ENCODE results near the gene TMEM131L.
"Not testable (repeated sequence)": the region's sequence is repeated elsewhere in the genome, so short reads cannot be mapped to it uniquely, and the experiment has no call there.

The TMEM131L gene

DNA sequence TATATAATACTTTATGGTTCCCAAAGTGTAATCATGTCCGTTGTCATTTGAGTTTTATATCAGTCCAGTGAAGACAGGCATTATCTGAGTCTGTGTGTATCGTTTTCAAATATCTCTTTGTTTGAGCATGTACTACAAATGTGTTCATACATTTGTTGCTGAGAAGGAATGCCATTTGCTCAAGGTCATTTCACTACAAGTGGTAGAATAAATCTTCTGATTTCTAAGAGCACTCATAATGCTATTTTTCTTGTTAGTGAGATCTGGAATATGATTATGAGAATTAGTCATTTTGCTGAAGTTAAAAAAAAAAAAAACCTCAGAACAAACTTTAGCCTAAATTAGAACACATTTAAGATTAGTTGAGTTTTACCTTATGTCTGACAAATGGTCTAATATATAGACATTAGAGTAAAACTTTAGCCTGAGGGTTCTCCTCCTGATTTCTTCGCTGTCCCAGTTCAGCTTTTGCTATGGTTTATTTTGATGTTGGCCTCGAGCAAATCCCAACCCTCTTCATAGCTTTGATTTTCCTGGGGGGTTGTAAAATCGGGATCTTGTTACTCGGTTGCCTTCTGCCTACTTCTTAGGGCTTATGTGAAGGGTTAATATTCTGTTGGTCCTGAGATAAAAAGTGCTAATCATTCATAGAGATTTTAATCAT is 87.1 kb downstream of the TMEM131L start:
- no peak for DNase-seq

DNA sequence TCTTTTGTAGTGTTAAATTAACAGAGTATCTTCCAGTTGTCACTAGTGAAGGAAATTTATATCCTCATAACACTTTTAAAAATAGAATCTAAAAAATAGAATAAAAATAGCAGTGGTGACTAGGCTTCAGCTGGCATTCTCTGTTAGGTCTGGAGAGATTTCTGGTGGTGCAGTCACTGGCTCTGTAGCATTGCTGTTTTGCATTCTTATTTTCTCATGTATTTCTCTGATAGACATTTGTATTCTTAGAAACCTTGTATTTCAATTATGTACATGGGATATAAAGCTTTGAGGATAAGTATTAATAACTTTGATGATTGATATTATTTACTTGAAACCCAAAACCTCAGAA is 87.6 kb downstream of the TMEM131L start:
- no peak for DNase-seq

DNA sequence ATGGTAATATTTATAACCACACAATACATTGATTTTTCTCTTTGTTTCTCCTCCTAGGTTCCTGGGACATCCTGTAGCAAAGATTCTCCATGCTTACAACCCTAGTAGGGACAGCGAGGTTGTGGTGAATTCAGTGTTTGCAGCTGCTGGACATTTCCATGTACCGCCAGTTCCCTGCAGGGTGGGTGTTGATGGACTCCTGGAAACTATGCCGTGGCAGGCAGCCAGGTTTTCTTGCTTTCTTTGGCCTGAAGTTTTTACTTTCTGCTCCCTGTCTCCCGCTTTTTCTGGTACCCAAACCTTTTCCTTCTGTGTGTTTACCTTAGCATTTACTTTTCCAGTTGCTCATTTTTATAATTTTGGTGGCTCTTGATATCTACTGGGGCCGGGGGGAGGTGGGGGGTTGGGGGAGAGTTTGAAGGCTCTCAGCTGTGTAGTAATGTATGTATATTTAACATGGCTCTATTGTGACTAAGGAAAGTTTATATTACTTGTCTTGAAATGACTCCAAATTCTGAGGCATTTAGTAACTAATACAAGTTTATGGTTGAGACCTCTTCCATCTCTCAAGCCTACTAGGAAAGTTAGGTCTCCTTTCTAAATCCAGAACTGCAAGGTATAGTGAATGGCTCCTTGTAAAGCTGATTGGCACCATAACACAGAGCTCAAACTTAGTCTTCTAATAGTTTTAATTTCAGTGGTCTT is 89.7 kb downstream of the TMEM131L start:
- no peak for DNase-seq

DNA sequence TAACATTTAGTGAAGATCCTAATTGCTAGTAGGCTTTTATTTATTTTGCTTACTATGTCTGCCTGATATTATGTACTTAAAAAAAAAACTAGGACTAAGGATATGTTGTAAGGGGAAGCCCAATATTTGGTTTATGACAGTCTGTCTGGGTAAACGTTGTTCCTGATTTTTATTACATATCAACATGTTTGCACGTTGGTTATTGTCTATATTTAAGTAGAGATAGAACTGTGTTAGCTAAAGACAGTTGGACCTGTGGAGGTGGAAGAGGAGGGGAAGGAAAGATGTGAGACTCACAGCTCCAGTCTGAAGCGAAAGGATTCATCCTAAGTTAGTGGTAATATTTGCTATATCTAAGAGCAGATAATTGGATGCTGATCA is 90.3 kb downstream of the TMEM131L start:
- no peak for DNase-seq

DNA sequence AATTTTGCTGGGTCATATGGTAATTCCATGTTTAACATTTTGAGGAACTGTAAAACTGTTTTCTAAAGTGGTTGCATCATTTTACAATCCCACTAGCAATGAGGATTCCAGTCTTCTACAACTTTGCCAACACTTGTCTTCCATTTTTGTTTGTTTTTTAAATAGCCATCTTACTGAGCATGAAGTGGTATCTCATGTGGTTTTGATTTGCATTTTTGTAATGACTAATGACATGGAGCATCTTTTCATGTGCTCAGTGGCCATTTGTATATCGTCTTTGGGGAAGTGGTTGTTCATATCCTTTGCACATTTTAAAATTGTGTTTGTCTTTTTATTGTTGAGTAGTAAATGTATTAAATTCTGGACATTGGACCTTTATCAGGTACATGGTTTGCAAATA is 94.7 kb downstream of the TMEM131L start:
- DNase-seq, result no peak

DNA sequence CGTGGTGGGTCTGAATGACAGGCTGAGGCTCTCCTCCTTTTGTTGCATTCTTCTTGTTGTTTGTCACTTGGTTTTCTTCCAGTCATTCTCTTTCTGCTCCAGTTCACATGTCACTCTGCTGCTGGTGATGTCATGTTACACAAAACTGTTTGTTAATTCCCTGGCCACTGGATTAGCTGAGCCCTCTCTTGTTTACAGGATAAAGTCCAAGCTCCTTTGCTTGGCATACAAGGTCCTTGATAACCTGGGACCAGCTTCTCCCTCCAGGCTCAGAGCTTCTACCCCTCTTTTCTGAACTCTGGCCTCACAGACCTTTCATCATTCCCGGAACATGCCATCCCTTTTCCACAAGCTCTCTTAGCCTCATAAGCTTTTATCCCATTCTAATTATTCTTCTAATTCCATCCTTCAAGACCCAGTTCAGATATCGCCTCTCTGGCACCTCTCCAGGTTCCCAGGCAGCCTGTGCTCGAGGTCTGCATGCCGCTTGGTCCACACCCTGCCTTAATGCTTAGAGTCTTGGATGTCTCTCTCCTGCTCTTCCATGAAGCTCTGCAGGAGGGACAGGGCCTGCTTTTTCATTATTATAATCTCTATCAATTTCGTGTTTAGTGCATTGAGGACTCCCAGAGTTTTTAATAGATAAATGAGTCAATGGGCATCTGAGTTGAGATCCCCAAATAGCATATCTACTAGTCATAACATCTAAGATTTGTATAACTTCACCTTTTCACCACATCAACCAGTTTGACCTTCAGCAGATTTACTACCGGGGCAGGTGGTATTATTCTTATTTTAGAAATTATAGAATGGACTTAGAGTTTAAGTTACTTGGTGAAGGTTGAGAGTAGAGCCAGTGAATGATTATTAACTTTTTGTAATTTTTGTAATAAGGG is 98.7 kb downstream of the TMEM131L start:
- no peak for DNase-seq

DNA sequence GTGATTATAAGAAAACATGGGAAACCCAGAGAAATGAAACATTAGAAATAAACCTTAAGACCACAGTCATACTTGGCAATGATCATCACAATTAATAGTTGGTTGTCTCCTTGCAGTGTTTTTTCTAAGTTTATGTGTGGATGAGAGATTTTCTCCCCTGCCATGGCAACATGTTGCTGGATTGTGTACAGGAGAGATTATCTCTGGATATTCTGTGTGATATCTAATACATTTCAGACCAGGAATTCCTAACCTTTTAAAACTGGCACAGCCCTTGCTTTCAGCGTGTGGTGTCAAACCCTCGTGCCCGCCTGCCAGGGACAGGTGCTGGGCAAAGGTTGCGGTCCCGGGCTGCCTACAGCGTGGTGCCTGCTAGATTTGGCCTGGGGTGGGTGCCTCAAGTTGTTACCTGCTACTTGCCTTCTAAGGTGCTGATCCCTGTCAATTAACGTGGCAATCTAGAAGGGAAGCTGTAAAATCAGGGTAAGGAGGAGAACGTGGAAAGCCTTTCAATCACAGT is 100.5 kb downstream of the TMEM131L start:
- DNase-seq, result no peak

DNA sequence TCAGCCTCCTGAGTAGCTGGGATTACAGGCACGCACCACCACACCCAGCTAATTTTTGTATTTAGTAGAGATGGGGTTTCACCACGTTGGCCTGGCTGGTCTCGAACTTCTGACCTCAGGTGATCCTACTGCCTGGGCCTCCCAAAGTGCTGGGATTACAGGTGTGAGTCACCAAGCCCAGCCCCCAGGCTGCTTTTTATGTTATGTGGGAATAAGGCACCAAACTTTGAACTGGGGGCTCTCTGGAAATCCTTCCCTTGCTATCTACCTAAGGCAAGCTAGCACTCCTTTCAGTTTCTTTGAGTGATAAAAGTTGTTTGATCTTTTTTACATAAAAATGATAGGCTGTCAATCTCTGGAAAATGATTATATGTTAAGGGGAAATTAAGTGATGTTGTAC is 101.5 kb downstream of the TMEM131L start:
- DNase-seq, result not testable (repeated sequence)

DNA sequence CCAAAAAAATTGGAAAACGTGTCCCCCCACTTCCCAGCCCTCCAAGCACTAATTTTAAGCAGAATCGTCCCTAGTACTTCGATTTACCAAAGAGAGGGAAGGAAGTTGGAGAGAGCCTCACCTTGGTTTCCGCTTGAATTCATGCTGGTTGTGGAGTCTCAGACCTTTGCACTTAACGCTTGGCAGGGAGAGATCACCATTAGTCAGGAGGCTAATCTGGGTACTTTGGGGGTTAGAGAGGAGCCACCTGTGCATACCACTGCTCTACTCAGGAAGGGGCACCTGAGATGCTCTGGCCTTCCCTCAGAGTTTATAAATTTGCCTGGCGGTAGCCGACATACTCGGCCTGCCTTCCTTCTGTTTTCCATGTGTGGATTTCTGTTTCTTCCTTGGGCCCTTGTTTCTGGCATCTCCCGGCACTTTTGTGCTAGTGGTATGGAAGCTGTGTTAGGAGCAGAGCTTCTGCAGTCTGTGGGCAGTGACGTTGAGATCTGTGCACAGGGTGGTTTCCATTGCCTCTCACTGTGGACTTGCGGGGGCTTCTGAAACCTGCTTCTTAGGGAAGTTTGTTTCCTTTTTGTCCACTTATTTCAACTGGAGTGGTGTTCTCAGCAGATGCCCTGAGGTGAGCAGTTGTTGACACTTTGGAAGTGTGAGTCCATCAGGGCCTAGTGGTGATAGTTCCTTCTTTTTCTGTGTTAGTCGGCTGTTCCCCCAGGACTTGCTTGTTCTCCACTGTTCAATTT is 104.2 kb downstream of the TMEM131L start:
- no peak for DNase-seq

DNA sequence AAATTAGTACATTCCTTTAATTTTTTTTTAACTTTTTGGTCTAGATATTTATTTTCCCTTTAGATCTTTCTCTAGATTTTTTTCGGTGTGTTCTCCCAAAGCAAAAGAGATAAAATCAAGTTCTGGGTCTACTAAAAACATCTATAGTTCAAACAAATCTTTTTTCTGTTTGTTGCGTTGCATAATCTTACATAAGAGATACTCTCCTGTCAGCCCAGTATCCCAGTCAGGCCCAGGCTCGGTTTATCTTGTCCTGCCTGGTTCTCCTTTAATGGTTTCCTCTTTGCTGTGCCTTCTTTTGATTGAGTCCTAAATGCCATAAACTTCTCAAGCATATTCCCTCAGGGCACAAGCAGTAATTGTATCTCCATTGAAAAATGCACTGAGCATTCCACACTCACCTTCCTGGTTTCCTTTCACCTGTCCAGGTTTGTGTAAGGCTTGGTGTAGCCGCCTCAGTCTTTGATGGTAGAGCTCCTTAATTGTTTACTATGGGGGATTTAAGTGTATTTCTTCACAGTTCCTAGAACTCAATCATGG is 104.9 kb downstream of the TMEM131L start:
- DNase-seq, result no peak

DNA sequence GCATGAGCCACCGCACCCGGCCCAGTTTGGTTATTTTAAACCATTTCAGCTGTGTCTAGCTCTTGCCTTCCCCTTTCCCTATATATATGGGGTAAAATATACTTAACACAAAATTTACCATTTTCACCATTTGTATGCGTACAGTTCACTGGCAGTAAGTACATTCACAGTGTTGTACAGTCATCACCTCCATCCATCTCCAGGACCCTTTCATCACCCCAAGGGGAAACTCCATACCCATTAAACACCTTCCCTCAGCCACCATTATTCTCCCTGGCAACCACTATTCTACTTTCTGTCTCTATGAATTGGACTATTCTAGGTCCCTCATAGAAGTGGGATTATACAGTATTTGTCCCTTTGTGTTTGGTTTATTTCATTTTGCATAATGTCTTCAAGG is 106.4 kb downstream of the TMEM131L start:
- no peak for DNase-seq

DNA sequence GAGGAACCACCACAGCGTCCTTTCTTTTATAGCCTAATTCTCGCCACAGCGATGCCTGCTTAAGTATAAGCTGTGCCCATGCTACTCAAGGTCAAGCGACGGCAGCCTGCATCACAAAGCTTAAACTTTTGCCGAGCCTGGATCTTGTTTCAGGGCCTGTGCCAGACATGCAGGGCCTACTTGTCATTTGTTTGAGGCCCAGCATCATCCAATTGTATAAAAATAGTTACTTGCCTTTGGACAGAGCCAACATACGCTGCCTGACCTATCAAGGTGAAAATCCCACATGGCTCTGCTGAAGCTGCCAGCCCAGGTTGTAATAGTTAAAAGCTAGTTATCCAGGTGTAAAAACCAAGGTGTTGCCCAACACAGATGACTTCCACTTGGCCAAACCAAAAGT is 107.1 kb downstream of the TMEM131L start:
- no peak for DNase-seq

DNA sequence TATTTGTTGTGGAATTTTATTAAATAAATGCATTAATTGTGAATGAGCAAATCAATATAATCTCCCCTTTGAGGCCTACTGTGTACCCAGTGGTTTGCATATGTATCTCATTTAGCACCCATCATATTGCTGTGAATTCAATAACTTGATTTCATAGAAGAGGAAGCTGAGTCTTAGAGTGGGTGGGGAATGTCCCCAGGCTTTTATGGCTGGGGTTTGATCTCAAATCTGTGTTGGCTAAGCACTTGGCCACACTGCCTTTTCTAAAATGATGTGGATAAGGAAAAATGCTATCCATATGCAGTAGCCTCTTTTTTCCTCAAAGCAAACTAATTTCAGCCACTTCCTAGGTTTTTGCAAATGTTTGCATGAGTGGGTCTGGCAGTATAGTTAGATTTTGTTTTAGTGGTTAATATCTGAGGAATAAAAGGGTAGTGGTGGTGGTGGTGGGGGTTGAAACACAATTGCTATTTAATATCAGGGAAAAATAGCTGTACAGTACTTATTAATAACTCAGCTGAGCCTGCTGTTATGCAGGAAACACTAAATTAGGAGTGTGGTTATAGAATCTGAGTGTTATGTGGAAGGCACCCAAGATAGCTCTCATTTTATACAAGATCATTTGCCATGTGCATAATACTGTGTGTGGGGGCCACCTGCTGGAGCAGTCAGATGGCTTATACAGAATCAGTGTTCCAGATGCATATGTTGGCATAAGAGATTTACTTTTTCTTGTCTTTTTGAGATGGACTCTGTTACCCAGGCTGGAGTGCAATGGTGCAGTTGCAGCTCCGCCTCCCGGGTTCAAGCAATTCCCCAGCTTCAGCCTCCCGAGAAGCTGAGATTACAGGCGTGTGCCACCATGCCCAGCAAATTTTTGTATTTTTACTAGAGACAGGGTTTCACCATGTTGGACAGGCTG is 108.0 kb downstream of the TMEM131L start:
- peak; percentile 65 for DNase-seq

DNA sequence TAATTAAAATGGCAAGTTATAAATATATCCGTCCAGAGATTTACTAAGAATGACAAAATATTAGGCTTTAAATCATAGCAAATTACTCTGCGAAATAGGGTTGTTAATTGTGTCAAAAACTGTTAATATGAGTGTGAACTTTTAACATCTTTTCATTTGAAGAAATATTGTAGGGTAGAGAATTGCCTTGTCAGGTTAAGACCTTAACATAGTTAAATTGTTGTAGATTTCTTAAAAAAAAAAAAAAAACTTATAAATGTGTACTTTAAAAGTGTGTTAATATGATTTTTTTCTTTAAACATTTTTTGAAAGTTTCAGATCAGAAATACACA is 110.2 kb downstream of the TMEM131L start:
- no peak for DNase-seq

DNA sequence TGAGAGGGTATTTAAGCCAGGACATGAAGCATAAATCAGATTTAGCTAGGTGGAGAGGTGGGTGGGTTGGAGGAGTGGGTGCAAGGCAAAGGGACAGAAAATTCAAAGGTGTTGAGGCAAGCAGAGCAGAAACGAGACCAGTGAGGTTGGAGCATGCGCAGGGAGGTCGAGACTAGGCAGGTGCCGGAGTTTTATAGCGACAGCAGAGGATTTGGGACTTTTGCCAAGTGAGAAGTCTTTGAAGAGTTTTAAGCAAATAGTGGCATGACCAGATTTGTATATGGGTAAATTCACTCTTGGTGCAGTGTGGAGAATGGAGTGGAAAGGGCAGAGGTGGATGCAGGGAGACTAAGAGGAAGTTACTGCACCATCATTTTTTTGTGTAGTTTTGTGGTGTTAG is 110.9 kb downstream of the TMEM131L start:
- no peak for DNase-seq

DNA sequence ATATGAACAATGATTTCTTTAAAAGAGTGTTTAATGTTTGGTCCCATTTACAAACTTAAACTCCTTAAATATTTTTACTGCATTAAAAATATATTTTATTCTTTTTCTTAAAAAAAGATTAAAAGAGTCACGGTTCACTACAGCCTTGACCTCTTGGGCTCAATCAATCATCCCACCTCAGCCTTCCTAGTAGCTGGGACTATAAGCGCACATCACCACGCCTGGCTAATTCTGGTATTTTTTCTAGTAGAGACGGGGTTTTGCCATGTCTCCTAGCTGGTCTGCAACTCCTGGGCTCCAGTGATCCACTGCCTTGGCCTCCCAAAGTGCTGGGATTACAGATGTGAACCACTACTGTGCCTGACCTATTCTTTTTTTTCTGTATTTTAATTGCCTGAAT is 113.2 kb downstream of the TMEM131L start:
- no peak for DNase-seq

DNA sequence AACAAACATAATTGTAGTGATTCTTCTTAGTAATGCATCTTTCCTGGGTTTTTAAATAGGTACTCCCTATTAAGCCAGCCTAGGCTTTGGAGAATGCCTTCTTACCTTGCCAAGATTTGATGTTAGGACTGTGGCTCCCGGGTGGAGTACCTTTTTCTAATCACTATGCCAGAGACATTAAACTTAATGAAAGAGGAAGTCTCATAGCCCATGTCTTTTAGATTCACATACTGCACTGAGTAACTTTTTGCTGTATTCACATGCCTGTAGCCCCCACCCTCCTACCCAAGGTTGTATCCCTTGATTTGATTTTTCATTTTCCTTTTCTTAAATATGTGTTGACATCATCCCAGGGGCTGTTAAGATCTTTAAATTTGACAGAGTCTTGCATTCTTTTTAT is 113.7 kb downstream of the TMEM131L start:
- no peak for DNase-seq

DNA sequence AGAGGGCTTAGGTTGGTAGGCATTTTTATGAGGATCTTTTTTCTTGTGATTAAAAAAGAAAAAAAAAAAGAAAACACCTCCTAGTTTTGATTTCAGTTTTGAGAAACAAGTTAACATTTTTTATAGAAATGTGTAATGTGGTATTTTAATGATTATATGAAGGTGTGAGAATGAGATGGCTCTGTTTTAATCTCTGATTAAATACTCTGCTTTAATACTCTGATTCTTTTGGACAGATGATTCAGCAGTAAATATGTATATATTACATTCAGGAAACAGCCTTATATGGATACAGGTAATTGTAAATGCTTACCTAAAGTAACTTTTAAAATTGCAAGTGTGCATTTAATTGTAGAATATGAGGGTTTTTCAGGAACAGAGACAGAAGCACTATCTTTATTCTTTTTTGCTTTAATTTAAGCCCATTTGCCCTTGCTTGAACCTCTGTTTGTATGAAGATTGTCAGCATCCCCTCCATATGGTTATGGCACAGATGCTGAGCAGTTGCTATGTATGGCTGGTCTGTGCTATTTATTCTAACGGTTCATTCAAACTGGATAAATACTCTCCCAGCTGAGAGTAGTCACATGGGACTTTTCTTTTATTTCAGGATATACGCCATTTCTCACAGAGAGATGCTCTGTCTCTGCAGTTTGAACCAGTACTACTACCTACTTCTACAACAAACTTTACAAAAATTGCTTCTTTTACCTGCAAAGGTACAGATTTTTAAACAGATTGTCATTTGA is 117.0 kb downstream of the TMEM131L start:
- DNase-seq, result no peak

DNA sequence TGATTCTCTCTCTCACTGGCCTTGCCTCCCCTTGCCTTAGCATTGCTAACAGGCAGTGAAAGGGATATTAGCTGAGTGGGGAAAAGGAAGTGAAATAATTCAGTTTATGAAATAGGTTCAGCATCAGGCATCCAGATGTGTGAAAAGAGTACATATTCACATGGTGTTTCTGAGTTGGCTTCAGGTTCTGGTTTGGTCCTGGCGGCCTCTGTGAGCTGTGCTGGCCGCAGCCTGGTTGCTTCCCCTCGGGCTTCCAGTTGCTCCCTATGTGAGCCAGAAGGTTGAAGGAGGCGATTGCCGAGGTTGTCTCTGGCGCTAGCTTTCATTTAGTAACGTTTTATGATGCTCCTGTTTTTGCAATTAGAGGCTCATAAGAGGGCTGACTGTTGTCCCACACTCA is 118.9 kb downstream of the TMEM131L start:
- DNase-seq, result no peak

DNA sequence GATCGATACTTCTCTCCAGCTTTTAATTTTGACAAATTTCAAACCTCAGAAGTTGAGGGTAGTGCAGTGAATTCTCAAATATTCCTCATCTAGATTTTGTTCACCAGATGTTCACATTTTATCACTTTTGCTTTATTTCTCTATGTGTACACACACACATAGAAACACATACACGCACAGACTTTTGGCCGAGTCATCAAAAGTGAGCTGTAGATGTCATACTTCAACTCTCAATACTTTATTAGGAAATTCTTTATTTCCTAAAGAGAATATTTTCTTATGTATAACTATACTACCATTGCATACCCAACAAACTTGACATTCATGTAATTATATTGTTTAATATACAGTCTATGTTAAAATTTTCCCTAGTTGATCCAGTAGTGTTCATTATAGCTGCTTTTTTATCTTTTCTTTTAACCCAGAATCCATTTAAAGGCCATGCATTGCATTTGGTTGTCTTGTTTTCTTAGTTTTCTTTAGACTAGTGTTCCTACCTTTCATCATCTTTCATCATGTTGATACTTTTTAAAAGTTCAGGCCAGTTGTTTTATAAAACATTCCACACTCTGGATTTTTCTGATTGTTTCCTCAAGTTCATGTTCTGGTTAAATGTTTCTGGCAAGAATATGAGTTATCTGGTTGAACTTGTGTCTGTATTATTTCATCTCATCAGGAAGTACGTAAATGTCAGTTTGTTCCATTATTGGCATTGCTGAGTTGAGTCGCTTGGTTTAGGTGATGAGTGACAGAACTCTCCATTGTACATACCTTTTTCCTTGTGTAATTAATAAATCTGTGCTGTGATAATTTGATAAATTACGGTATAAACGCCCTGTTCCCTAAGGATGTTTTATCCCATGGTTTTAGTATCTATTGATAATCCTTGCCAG is 123.8 kb downstream of the TMEM131L start:
- no peak for DNase-seq

Measured in stimulated activated CD4-positive, alpha-beta T cell treated with anti-CD3 and anti-CD28 coated beads, Interleukin-15, amount 100 ng/mL, for 24 hours (primary cell).